ENCODE results near the gene RHBDL1. TPM values are rescaled to one million over a fixed set of nuclear protein-coding genes. Genes with fewer than 3 reads are reported as not detected.
A peak's percentile ranks its signal among the peaks of the same experiment; 100 is the strongest.

The RHBDL1 gene
- total and polyA plus RNA-seq, 2 experiments from 2014 or later: 2.6 to 12.9 TPM

- DNase-seq (ENCODE audit: low read depth in 1 of 2, low spot score in 1 of 2): no peak
- Histone ChIP-seq H3K27me3 (no peaks in the 10 kb centered on the region), H3K27ac (peak overlapping the region; percentile 29), H3K36me3 (peaks cover 1% of the 10 kb centered on the region), H3K9me3 (ENCODE audit: low read depth) (no peaks in the 10 kb centered on the region), H3K4me3 (no peak overlapping the region), H3K4me1 (ENCODE audit: low read depth) (peaks cover 23% of the 10 kb centered on the region)
- no peak for TF ChIP-seq CTCF (IDR thresholded peaks at IDR 0.05; ENCODE audit: low read depth, low read length)
Measured at GRCh38 chr16:638836-639235, 36.6 kb upstream of the RHBDL1 start.

GRCh38 chr16:640614-641013 lies 34.9 kb upstream of the RHBDL1 start:
- Histone ChIP-seq H3K9me3 (ENCODE audit: low read depth) (no peaks in the 10 kb centered on the region), H3K36me3 (no peaks in the 10 kb centered on the region), H3K4me1 (ENCODE audit: low read depth) (peaks cover 23% of the 10 kb centered on the region), H3K4me3 (peak overlapping the region; percentile 80), H3K27me3 (no peaks in the 10 kb centered on the region), H3K27ac (no peak overlapping the region)
- DNase-seq (ENCODE audit: low read depth in 1 of 2, low spot score in 1 of 2): no peak
- no peak for TF ChIP-seq CTCF (IDR thresholded peaks at IDR 0.05; ENCODE audit: low read depth, low read length)

DNA sequence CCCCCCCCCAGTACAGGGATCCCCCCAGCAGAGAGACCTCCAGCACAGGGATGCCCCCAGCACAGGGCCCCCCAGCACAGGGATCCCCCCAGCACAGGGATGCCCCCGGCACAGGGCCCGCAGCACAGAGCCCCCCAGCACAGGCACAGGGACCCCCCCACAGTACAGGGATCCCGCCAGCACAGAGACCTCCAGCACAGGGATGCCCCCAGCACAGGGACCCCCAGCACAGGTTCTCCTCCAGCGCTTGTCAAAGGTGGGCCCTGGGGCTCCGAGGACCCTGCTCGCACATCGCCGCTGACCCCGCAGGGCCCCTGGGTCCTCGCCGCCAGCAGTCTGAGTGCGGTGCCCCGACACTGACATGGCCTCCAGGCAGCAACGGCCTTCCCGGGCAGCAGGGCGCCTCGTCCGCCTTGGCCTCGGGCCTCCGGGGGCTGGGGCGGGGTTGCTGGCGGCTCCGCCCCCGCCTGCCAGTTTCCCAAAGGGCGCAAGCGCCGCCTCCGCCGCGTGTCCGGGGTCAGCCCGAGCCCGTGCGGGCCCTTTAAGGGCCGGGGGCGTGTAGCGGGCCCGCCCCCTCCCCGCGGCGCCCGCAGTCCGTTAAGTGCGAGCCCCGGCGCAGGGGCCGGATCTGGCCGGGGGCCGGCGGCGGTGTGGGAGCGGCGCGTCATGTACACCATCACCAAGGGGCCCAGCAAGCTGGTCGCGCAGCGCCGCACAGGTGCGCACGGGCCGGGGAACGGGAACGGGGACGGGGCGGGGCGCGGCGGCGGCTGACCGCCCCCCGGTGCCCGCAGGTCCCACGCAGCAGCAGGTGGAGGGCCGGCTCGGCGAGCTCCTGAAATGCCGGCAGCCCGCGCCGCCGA lies 33.9 kb upstream of the RHBDL1 start, which contains the start of gene MCRIP2:
Gene MCRIP2 (plus strand): TSS at position 503 of the 863 bp plus-strand sequence. CDS start 164 bp downstream, at position 667.
- Histone ChIP-seq H3K27me3 (no peaks in the 10 kb centered on the region), H3K36me3 (no peaks in the 10 kb centered on the region), H3K9me3 (ENCODE audit: low read depth) (no peaks in the 10 kb centered on the region), H3K27ac (peak within 1 kb of the TSS; percentile 83), H3K4me3 (peak within 1 kb of the TSS; percentile 80), H3K4me1 (ENCODE audit: low read depth) (peaks cover 23% of the 10 kb centered on the region)
- peak; percentile 84 to 96 for DNase-seq (ENCODE audit: low read depth in 1 of 2, low spot score in 1 of 2)
- TF ChIP-seq CTCF (IDR thresholded peaks at IDR 0.05; ENCODE audit: low read depth, low read length): no peak

DNA sequence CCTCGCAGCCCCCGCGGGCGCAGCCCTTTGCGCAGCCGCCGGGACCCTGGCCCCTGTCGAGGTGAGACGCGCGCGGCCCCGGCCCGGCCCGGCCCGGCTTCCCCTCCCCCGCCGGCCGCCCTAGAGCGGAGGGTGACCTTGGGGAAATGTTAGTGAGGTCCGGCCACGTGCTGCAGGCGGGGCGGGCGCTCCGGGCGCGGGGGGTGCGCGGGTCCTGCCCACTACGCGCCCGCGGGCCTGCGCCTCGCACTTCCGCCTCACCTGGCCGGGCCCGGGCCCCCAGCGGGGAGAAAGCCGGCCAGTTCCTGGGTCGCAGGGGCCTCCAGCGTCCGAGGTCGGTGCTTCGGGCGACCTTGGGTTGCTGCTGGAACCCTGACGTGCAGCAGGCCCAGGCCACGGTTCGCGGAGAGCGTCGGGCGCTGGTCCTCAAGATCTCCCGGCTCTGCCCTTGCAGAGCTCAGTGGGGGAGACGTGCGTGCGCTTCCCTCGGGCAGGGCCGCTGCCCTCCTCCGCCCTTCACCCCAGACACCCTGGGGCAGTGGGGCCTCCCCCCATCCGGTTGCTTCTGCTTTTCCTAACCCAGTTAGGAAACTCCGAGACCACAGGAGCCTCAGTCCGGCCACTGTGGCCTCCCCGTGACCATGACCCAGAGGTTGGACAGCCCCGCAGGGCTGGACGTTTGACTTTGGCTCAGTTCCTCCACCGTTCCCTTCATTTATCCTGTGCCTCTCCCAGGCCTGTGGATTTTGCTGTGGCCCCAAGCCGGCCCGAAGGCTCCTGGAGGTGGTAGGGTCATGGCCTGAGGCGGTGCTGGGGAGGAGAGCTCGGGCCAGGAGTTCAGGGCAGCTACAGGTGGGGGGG lies 33.1 kb upstream of the RHBDL1 start:
- H3K27ac ChIP-seq: peak overlapping the region; percentile 83
- peaks cover 21% of the 10 kb centered on the region for H3K4me1 ChIP-seq (ENCODE audit: low read depth)
- peak overlapping the region; percentile 80 for H3K4me3 ChIP-seq
- DNase-seq (ENCODE audit: low read depth in 1 of 2, low spot score in 1 of 2): peak; percentile 36 to 71
- no peak for TF ChIP-seq CTCF (IDR thresholded peaks at IDR 0.05; ENCODE audit: low read depth, low read length)
- H3K9me3 ChIP-seq (ENCODE audit: low read depth): no peaks in the 10 kb centered on the region
- no peaks in the 10 kb centered on the region for H3K27me3 ChIP-seq
- H3K36me3 ChIP-seq: no peaks in the 10 kb centered on the region

- no peak for TF ChIP-seq CTCF (IDR thresholded peaks at IDR 0.05; ENCODE audit: low read depth, low read length)
- H3K4me3 ChIP-seq: peak overlapping the region; percentile 80
- H3K27me3 ChIP-seq: no peaks in the 10 kb centered on the region
Measured at GRCh38 chr16:643050-643368, 32.5 kb upstream of the RHBDL1 start.

More at GRCh38 chr16:643050-643368, 32.5 kb upstream of the RHBDL1 start:
- no peaks in the 10 kb centered on the region for H3K9me3 ChIP-seq (ENCODE audit: low read depth)
- H3K4me1 ChIP-seq (ENCODE audit: low read depth): peaks cover 16% of the 10 kb centered on the region
- peak overlapping the region; percentile 83 for H3K27ac ChIP-seq
- no peak for DNase-seq (ENCODE audit: low read depth in 1 of 2, low spot score in 1 of 2)
- H3K36me3 ChIP-seq: no peaks in the 10 kb centered on the region

All from cardiac muscle cell (in vitro differentiated cells and primary cell).